SH-SY5Y (cell line): ENCODE data around the gene DHX16.

ENCODE experiments used
- GATA2 ChIP-seq: IDR thresholded peaks from 2 replicates; pipeline ENCODE4 v1.6.1; 2011; ENCODE audit warnings: mild to moderate bottlenecking, low read depth, low read length
- GATA3 ChIP-seq: IDR thresholded peaks from 2 replicates; pipeline ENCODE4 v1.6.1; 2011; ENCODE audit warnings: low read depth, mild to moderate bottlenecking, low read length, moderate library complexity

- no peak for TF ChIP-seq GATA3
- TF ChIP-seq GATA2: no peak
Observed at GRCh38 chr6:30611150-30611855, 61.5 kb downstream of the DHX16 start.
